Kidney (tissue), 14 donors: ENCODE results near the gene CAMK2B. TPM values are rescaled to one million over a fixed set of nuclear protein-coding genes. Genes with fewer than 3 reads are reported as not detected.

Source experiments
- DNase-seq, 5 donors: peaks; one replicate each; pipeline ENCODE4 v3.0.0-alpha.2; 2013 to 2020
- FAIRE-seq: peaks from 2 replicates; lab custom pipeline; 2012; peaks lifted over from hg19 to GRCh38; lab: Jason Lieb, UNC
- H3K27ac ChIP-seq, 2 donors: one replicate each; pipeline ENCODE4 v1.7.0; 2013; ENCODE audit warnings: low read depth in 2 of 2, low read length in 2 of 2, inconsistent platforms in 1 of 2
- H3K27me3 ChIP-seq: one replicate; pipeline ENCODE4 v1.7.1; 2013; ENCODE audit warnings: low read length, inconsistent platforms; ENCODE audit not compliant: control insufficient read depth, insufficient read depth
- H3K36me3 ChIP-seq, 3 donors: one replicate each; pipeline versions ENCODE4 v1.7.0 to v1.7.1; 2013; ENCODE audit warnings: low read length in 3 of 3, control low read depth in 1 of 3, inconsistent platforms in 1 of 3; ENCODE audit not compliant: insufficient read depth in 3 of 3, control insufficient read depth in 2 of 3
- H3K4me1 ChIP-seq, 3 donors: one replicate each; pipeline versions ENCODE4 v1.7.0 to v1.7.1; 2013; ENCODE audit warnings: low read length in 3 of 3, inconsistent platforms in 1 of 3, low read depth in 1 of 3; ENCODE audit not compliant: control insufficient read depth in 2 of 3, insufficient read depth in 2 of 3
- H3K4me3 ChIP-seq, 3 donors: one replicate each; pipeline versions ENCODE4 v1.7.0 to v1.8.1; 2013; ENCODE audit warnings: low read length in 3 of 3, control low read depth in 1 of 3, inconsistent platforms in 1 of 3
- H3K9ac ChIP-seq, 3 donors: one replicate each; pipeline versions ENCODE4 v1.7.0 to v1.7.1; 2013; ENCODE audit warnings: low read length in 3 of 3, control low read depth in 1 of 3, inconsistent platforms in 1 of 3
- H3K9me3 ChIP-seq, 3 donors: one replicate each; pipeline versions ENCODE4 v1.7.0 to v1.7.1; 2013; ENCODE audit warnings: low read length in 3 of 3, control low read depth in 1 of 3, inconsistent platforms in 1 of 3; ENCODE audit not compliant: control insufficient read depth in 2 of 3, insufficient read depth in 1 of 3
- intact Hi-C: fragments of 100-400 bp; cut with DNase I; formaldehyde crosslinking; loops from one replicate; pipeline ENCODE4 v1.11.1; 2022
- polyA plus RNA-seq: library from polyadenylated mRNA; stranded (reverse); fragments of 350-450 nt; fragmentation: Illumina TruSeq; extraction: RNeasy Lipid Tissue Mini Kit (QIAGEN cat#74804); gene quantifications from one replicate; pipeline ENCODE4 v1.2.3, GENCODE V29; 2014; ENCODE audit warnings: low read depth, low replicate concordance; ENCODE audit not compliant: insufficient read depth
- total RNA-seq: library from RNA; stranded (reverse); fragmentation: NEBNext Ultra II Directional; extraction: Animal tissue kit (Norgen Biotek cat#: 25700); gene quantifications from one replicate; pipeline ENCODE4 v1.2.1, GENCODE V29; 2021
- TF ChIP-seq, protein P1 (sequence below): IDR thresholded peaks from 3 replicates; pipeline ENCODE4 v1.5.1; 2012; ENCODE audit warnings: mild to moderate bottlenecking, moderate library complexity, borderline replicate concordance; ENCODE audit not compliant: insufficient read depth; ENCODE audit errors: extremely low read depth
- donor health status: control.
- donor health status: control.
- donor health status: control.
- donor health status: control.
- donor health status: control.
- donor health status: DM: yes; HTN: yes; CAD: no.
- donor health status: Normal renal cell carcinoma (clear cell type).

CAMK2B gene
- total and polyA plus RNA-seq, 2 donors from 2014 or later = 1.1 to 3.2 TPM

- intact Hi-C loops = no loop called here
- TF ChIP-seq, protein P1, sequence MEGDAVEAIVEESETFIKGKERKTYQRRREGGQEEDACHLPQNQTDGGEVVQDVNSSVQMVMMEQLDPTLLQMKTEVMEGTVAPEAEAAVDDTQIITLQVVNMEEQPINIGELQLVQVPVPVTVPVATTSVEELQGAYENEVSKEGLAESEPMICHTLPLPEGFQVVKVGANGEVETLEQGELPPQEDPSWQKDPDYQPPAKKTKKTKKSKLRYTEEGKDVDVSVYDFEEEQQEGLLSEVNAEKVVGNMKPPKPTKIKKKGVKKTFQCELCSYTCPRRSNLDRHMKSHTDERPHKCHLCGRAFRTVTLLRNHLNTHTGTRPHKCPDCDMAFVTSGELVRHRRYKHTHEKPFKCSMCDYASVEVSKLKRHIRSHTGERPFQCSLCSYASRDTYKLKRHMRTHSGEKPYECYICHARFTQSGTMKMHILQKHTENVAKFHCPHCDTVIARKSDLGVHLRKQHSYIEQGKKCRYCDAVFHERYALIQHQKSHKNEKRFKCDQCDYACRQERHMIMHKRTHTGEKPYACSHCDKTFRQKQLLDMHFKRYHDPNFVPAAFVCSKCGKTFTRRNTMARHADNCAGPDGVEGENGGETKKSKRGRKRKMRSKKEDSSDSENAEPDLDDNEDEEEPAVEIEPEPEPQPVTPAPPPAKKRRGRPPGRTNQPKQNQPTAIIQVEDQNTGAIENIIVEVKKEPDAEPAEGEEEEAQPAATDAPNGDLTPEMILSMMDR = no peak
- no peak overlapping the region for H3K4me3 ChIP-seq
- no peaks in the 10 kb centered on the region for H3K9me3 ChIP-seq
- no peaks in the 10 kb centered on the region for H3K36me3 ChIP-seq
- no peak overlapping the region for H3K27ac ChIP-seq
- DNase-seq (peak in 3 of 5 donors; percentile 7 to 52 (median 25)), FAIRE-seq (no peak)
- no peaks in the 10 kb centered on the region for H3K27me3 ChIP-seq
- H3K9ac ChIP-seq = no peak overlapping the region
- H3K4me1 ChIP-seq = no peaks in the 10 kb centered on the region
Observed at GRCh38 chr7:44279731-44280505, 45.5 kb downstream of the CAMK2B start.

DNA sequence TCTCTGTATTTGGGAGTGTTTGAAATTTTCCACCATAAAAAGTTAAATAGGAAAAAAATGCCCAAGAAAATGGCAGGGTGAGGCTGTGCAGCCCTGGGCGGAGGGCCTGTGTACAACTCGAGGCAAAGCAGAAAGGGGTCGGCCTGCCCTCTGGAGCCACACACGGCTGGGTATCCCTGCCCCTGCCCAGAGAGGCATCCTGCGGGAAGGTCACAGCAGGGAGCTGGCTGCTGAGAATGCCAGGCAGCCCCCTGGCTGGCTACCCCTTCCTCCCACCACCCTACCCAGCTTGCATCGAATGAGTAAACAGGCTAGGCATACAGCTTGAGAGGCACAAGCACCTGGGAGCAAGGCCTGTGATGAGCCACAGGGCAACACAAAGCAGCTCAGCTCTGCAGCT lies 46.1 kb downstream of the CAMK2B start:
- DNase-seq = peak in 2 of 5 donors; percentile 23 to 46
- FAIRE-seq = no peak
- intact Hi-C loops = no loop called here
- no peak overlapping the region for H3K27ac ChIP-seq
- no peaks in the 10 kb centered on the region for H3K27me3 ChIP-seq
- H3K36me3 ChIP-seq = no peaks in the 10 kb centered on the region
- no peak overlapping the region for H3K9ac ChIP-seq
- no peak overlapping the region for H3K4me3 ChIP-seq
- H3K4me1 ChIP-seq = no peaks in the 10 kb centered on the region
- H3K9me3 ChIP-seq = no peaks in the 10 kb centered on the region
- TF ChIP-seq, protein P1 = no peak

GRCh38 chr7:44278451-44279161 lies 46.8 kb downstream of the CAMK2B start:
- Histone ChIP-seq H3K36me3 (no peaks in the 10 kb centered on the region), H3K9me3 (no peaks in the 10 kb centered on the region), H3K27ac (no peak overlapping the region), H3K9ac (no peak overlapping the region), H3K27me3 (no peaks in the 10 kb centered on the region), H3K4me3 (no peak overlapping the region), H3K4me1 (no peaks in the 10 kb centered on the region)
- TF ChIP-seq, protein P1 = no peak
- intact Hi-C loops = no loop called here
- no peak for FAIRE-seq
- peak in 2 of 5 donors; percentile 25 to 40 for DNase-seq
